Peyer's patch (tissue), 4 donors: ENCODE data around the gene MLLT1. TPM values are rescaled to one million over a fixed set of nuclear protein-coding genes. Genes with fewer than 3 reads are reported as not detected.

Experiments
- DNase-seq, 3 donors: peaks; one replicate each; pipeline ENCODE4 v3.0.0-alpha.2; 2017 to 2019
- H3K27ac ChIP-seq, 4 donors: fragments of 200-600 bp; sonication (generic); one replicate each; pipeline ENCODE4 v1.5.1; 2016 to 2019
- H3K27me3 ChIP-seq, 2 donors: fragments of 200-600 bp; sonication (generic); one replicate each; pipeline ENCODE4 v1.5.1; 2019
- H3K36me3 ChIP-seq, 3 donors: fragments of 200-600 bp; sonication (generic); one replicate each; pipeline ENCODE4 v1.5.1; 2016 to 2019
- H3K4me1 ChIP-seq, 4 donors: fragments of 200-600 bp; sonication (generic); one replicate each; pipeline ENCODE4 v1.5.1; 2016 to 2019
- H3K4me3 ChIP-seq, 4 donors: fragments of 200-600 bp; sonication (generic); 1 replicate in 3 of 4; 2 replicates in 1 of 4; pipeline ENCODE4 v1.5.1; 2016 to 2019; ENCODE audit warnings: mild to moderate bottlenecking in 1 of 4
- H3K9me3 ChIP-seq, 4 donors: fragments of 200-600 bp; sonication (generic); one replicate each; pipeline ENCODE4 v1.5.1; 2016 to 2019; ENCODE audit warnings: mild to moderate bottlenecking in 1 of 4
- CTCF ChIP-seq, 6 experiments: fragments of 450-650 bp in 4 of 6; fragments of 200-600 bp in 2 of 6; sonication (generic) in 1 of 6; IDR thresholded peaks; one replicate each; pipeline ENCODE4 v1.5.1; 2017 to 2019; ENCODE audit warnings: antibody characterized with exemption in 6 of 6, mild to moderate bottlenecking in 3 of 6, moderate library complexity in 1 of 6
- POLR2A ChIP-seq, 2 donors: fragments of 450-650 bp; IDR thresholded peaks; one replicate each; pipeline ENCODE4 v1.5.1; 2017; ENCODE audit warnings: antibody characterized with exemption in 2 of 2, mild to moderate bottlenecking in 2 of 2, moderate library complexity in 2 of 2
- total RNA-seq, 4 donors: library from RNA; depleted of rRNA; stranded (reverse); fragments of >200 nt; gene quantifications; one replicate each; pipeline ENCODE4 v1.1.0, GENCODE V29; 2016

MLLT1 gene
- total RNA-seq, 4 donors from 2014 or later, result 9.5 to 24.8 (median 19.3) TPM

GRCh38 chr19:6248844-6249243, 30.9 kb downstream of the MLLT1 start:
- H3K27ac ChIP-seq, result peak overlapping the region in 1 of 4 donors; percentile 11
- H3K4me1 ChIP-seq, result peaks cover 0 to 18% (median 2%) of the 10 kb centered on the region in 4 donors
- H3K36me3 ChIP-seq, result no peaks in the 10 kb centered on the region
- H3K27me3 ChIP-seq, result no peaks in the 10 kb centered on the region
- TF ChIP-seq CTCF (IDR thresholded peaks at IDR 0.05), result no peak
- no peak for TF ChIP-seq POLR2A (IDR thresholded peaks at IDR 0.05)
- H3K9me3 ChIP-seq, result no peaks in the 10 kb centered on the region
- no peak for DNase-seq
- H3K4me3 ChIP-seq, result no peak overlapping the region

GRCh38 chr19:6248341-6248740, 31.4 kb downstream of the MLLT1 start:
- Histone ChIP-seq H3K27me3 (no peaks in the 10 kb centered on the region), H3K9me3 (no peaks in the 10 kb centered on the region), H3K36me3 (no peaks in the 10 kb centered on the region), H3K4me3 (no peak overlapping the region), H3K27ac (no peak overlapping the region), H3K4me1 (peaks cover 0 to 23% (median 2%) of the 10 kb centered on the region in 4 donors)
- DNase-seq, result no peak
- TF ChIP-seq CTCF (IDR thresholded peaks at IDR 0.05), result no peak
- no peak for TF ChIP-seq POLR2A (IDR thresholded peaks at IDR 0.05)

GRCh38 chr19:6247007-6247288, 32.8 kb downstream of the MLLT1 start:
- Histone ChIP-seq H3K4me3 (no peak overlapping the region), H3K27ac (no peak overlapping the region), H3K9me3 (no peaks in the 10 kb centered on the region), H3K4me1 (peaks cover 0 to 35% (median 2%) of the 10 kb centered on the region in 4 donors), H3K27me3 (no peaks in the 10 kb centered on the region), H3K36me3 (peaks cover 0 to 2% (median 0%) of the 10 kb centered on the region in 3 donors)
- TF ChIP-seq CTCF (IDR thresholded peaks at IDR 0.05) (no peak), POLR2A (IDR thresholded peaks at IDR 0.05) (no peak)
- no peak for DNase-seq

GRCh38 chr19:6246174-6247006, 33.4 kb downstream of the MLLT1 start:
- no peaks in the 10 kb centered on the region for H3K9me3 ChIP-seq
- TF ChIP-seq POLR2A (IDR thresholded peaks at IDR 0.05), result no peak
- TF ChIP-seq CTCF (IDR thresholded peaks at IDR 0.05), result no peak
- H3K27me3 ChIP-seq, result no peaks in the 10 kb centered on the region
- peaks cover 0 to 4% (median 0%) of the 10 kb centered on the region in 3 donors for H3K36me3 ChIP-seq
- no peak overlapping the region for H3K27ac ChIP-seq
- H3K4me3 ChIP-seq, result no peak overlapping the region
- no peak for DNase-seq
- peaks cover 0 to 35% (median 2%) of the 10 kb centered on the region in 4 donors for H3K4me1 ChIP-seq

- H3K4me1 ChIP-seq, result peaks cover 0 to 19% (median 2%) of the 10 kb centered on the region in 4 donors
- no peak overlapping the region for H3K4me3 ChIP-seq
- DNase-seq, result no peak
- TF ChIP-seq POLR2A (IDR thresholded peaks at IDR 0.05) (no peak), CTCF (IDR thresholded peaks at IDR 0.05) (no peak)
- peaks cover 0 to 4% (median 0%) of the 10 kb centered on the region in 3 donors for H3K36me3 ChIP-seq
- H3K27ac ChIP-seq, result no peak overlapping the region
- no peaks in the 10 kb centered on the region for H3K9me3 ChIP-seq
- H3K27me3 ChIP-seq, result no peaks in the 10 kb centered on the region
These were observed 37.1 kb downstream of the MLLT1 start for GRCh38 chr19:6242677-6243076.
